GM12873 (cell line): ENCODE measurements around the gene JUND.
A peak's percentile ranks its signal among the peaks of the same experiment; 100 is the strongest.

Experiments used
- CTCF ChIP-seq: IDR thresholded peaks from 2 replicates; pipeline ENCODE4 v1.5.1; 2012; ENCODE audit warnings: low read depth, mild to moderate bottlenecking, moderate library complexity, low read length, control low read depth; ENCODE audit not compliant: insufficient read depth; ENCODE audit errors: missing control alignments

The JUND gene

GRCh38 chr19:18262917-18263316 lies 18.5 kb downstream of the JUND start:
- TF ChIP-seq CTCF, result no peak

DNA sequence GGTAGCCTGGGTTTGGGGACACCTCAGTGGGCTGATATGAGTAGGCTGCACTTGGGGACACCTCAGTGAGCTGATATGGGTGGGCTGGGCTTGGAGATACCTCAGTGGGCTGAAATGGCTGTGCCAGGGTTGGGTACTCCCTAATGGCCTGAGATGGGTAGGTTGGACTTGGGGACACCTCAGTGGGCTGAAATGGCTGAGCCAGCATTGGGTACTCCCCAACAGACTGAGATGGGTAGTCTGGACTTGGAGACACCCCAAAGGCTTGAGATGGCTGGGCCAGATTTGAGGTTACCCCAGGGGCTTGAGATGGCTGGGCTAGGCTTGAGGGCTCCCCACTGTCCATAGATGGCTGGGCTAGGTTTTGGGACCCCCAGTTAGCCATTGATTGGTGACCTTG lies 19.3 kb downstream of the JUND start:
- no peak for TF ChIP-seq CTCF

DNA sequence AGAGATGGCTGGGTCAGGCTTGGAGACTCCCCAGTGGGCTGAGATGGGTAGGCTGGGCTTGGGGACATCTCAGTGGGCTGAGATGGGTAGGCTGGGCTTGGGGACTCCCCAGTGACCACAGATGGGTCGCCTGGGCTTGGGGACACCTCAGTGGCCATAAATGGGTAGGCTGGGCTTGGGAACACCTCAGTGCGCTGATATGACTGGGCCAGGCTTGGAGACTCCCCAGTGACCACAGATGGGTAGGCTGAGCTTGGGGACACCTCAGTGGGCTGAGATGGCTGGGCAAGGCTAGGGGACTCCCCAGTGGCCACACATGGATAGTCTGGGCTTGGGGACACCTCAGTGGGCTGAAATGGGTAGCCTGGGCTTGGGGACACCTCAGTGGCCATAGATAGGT lies 19.9 kb downstream of the JUND start:
- TF ChIP-seq CTCF, result no peak

DNA sequence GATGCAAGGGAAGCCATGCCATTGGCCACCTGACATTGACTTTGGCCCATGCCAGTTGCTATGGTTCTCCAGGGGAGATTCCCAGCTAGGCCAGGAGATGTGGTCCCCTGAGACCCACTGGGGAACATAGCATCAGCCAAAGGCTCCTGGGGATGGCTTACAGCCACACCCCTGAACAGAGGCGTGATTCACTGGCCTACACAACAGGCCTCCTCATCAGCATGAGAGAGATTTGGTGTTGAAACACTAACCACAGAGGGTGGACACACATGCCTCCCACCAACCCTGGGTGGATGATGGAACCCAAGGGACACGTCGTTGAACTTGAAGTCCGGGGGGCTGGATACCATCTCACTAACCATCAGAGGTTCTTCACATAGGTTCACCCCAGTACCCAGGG lies 21.5 kb downstream of the JUND start:
- TF ChIP-seq CTCF, result no peak

DNA sequence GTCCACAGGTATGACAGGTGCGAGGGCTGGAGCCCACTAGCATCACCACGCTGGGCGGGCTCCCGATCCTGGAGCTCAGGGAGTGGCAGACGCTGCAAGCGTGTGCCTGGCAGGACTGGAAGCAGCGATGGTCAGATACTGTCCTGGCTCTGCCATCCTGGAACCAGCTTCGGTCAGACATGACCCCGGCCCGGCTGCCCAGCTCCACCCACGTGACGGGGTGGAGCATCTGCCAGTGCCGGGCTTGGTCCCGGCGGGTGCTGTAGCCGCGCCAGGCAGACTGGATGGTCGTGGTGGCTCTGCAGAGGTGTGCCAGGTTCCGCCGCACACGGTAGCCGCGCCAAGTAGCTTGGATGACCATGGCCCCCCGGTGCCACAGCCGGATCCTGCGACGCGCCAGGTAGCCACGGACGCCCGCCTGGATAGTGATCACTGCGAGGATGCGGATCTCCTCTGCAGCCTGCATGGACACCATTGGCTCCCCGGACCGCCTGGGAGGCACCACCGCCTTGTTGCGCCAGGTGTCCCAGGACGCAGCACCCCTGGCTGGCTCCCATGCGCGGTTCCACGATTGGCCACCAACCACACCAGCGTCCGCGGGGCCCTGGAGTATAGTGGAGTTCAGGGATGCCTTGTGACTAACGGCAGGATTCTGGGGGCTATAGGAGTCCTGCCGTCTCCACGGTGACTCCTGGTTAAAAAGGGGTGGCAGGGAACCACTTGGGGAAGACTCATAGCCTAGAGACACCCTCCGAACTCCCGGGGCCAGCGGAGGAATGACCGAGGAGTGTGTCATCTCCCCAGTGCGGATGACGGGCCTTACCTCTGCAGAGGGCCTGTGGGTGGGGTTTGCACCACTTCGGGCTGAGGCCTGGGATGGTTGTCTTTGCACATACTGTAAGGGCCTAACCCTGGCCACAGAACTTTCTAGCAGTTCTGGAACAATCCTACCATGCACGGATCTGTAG lies 23.6 kb downstream of the JUND start:
- TF ChIP-seq CTCF, result no peak

DNA sequence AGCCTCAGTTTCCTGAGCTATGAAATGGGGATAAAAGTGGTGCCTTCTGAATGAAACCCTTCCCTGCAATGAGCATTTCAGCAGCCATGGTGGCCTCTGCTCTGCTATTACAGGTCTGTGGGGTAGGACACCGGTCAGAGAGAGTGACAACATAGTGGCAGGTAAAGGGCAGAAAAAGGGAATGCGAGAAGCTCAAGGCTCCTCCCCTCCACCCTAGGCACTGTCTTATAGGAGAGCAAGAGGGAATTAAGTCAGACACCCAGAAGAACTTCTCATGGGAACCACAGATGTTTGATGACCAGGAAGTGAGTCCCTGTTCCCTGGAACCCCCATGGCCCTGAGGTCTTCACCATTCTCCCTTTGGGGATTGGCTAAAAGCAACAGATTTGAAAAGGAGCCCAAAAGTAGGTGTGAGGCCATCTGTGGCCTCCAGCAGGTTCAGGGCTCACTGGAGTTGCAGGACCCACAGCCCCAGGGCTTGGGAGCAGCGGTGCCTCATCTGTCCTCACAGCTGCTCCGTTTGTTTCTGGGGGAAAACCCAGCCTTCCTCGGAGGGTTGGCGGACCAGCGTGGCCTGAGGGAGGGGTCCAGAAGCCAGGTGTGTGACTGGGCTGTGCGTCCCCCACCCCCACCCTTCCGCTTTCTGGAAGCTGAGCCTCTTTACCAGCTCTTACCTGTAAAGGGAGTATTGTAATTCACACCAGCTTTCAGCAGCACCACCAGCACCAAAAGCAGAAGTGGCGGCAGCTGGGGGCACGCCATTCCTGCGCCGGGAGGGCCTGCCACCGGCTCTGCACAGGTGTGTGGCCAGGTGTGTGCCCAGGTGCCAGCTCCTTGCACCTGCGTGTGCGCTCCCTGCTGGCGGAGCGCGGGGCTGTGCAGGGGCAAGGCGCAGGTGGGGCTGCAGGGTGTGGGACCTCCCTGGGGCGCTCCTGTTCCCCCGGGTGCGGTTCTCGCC lies 26.6 kb downstream of the JUND start:
- TF ChIP-seq CTCF, result peak; percentile 35

DNA sequence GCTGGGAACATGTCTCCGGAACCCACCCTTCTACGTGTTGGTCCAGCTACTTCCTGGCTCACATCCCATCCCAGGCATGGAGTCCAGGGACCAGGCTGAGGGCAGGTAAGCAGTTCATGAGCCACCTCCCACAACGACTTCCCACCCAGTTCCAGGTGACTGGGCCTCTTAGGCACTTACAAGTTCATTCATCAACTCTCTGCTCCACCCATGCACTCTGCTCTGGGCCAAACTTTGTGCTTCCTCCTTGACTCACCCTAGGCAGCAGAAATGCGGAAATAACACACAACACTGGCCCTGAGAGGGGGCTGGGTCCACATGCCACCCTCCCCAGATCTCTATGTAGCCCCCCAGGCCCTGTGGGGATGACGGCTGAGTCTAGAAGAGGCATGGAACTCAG lies 27.7 kb downstream of the JUND start:
- no peak for TF ChIP-seq CTCF
